Measurements from ENCODE around the gene PPP6R1.

DNA sequence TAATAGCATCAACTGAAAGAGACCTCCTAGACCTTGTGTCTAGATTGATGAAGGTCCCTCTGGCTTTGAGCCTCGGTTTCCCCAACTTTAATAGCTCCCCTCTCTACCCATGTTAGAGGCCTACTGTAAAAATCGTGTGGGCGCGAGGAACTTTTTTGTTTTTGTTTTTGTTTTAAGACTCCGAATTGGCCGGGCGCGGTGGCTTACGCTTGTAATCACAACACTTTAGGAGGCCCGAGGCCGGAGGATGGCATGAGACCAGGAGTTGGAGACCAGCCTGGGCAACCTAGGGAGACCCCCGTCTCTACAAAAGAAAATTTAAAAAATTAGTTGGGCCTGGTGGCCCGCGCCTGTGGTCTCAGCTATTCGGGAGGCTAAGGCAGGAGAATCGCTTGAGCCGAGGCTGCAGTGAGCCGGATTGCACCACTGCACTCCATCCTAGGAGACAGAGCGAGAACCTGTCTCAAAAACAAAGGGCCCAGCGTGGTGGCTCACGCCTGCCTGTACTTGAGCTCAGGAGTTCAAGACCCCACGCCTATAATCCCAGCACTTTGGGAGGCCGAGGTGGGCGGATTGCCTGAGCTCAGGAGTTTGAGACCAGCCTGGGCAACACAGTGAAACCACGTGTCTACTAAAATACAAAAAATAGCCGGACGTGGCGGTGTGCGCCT lies 858 bp upstream of the PPP6R1 start:
- TF ChIP-seq CTCF (IDR thresholded peaks at IDR 0.05; ENCODE audit: poor library complexity) (no peak), EZH2phosphoT487 (IDR thresholded peaks at IDR 0.05; ENCODE audit: low read depth, severe bottlenecking, unreplicated experiment) (no peak)

Measured in hepatocyte (in vitro differentiated cells).